ENCODE measurements around the gene PMFBP1.

Gene PMFBP1, protein sequence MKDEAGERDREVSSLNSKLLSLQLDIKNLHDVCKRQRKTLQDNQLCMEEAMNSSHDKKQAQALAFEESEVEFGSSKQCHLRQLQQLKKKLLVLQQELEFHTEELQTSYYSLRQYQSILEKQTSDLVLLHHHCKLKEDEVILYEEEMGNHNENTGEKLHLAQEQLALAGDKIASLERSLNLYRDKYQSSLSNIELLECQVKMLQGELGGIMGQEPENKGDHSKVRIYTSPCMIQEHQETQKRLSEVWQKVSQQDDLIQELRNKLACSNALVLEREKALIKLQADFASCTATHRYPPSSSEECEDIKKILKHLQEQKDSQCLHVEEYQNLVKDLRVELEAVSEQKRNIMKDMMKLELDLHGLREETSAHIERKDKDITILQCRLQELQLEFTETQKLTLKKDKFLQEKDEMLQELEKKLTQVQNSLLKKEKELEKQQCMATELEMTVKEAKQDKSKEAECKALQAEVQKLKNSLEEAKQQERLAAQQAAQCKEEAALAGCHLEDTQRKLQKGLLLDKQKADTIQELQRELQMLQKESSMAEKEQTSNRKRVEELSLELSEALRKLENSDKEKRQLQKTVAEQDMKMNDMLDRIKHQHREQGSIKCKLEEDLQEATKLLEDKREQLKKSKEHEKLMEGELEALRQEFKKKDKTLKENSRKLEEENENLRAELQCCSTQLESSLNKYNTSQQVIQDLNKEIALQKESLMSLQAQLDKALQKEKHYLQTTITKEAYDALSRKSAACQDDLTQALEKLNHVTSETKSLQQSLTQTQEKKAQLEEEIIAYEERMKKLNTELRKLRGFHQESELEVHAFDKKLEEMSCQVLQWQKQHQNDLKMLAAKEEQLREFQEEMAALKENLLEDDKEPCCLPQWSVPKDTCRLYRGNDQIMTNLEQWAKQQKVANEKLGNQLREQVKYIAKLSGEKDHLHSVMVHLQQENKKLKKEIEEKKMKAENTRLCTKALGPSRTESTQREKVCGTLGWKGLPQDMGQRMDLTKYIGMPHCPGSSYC

DNA sequence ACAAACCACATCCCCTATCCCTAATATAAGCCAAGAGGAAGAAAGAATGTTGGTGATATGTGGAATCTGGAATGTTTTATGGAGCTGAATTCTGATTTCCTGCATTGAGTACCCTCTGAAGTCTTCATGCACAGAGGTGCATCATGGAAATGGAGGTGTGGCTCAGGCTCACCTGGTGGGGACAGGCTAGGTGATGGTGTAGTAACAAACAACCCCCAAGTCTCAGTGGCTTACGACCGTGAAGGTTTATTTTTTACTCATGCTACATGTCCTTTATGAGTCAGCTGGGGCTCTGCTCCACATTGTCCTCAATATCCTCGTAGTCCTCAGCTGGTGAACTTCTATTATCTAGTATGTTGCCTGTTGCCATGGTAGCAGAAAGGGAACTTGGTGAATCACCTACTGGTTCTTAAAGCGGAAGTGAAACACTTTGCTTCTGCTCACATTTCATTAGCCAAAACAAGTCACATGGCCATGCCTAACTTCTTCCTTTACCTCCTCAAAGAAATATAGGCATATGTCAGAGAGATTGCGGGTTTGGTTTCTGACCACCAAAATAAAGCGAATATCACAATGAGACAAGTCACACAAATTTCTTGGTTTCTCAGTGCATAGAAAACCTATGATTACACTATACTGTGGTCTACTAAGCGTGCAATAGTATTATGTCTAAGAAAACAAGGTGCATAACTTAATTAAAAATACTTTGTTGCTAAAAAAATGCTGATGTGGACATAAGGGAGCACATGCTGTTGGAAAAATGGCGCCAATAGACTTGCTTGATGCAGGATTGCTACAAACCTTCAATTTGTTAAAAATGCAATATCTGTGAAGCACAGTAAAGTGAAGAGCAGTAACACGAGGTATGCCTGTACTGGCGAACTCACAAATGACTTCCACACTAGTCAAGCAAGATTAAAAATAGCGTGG lies at the start of gene PMFBP1:
PMFBP1 (minus strand) TSS at position 51 of the 930 bp plus-strand sequence. CDS start 947 bp downstream, outside the sequence.
- DNase-seq: peak; percentile 5 to 14
- no peak for TF ChIP-seq GATA1 (IDR thresholded peaks at IDR 0.05; ENCODE audit: low read depth, low read length)

DNA sequence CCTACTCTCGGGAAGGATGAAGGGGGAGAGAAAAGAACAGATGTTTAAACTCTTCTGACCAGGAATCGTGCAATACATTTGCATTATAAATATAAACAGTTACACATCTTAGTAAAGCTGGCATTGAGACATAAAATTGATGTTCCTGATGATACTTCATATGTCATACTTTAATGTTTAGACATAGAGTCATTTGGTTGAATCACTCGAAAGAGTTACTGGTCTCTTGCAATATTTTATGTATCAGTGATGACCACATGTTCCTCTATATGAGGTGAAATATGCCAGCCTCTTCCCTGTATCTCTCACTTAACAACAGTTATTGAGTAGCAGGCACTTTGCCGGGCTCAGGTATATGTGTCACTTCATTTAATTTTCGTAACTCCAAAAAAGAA lies 49.7 kb upstream of the PMFBP1 start:
- TF ChIP-seq GATA1 (IDR thresholded peaks at IDR 0.05; ENCODE audit: low read depth, low read length) (no peak), POLR2A (IDR thresholded peaks at IDR 0.05; ENCODE audit: low read length) (no peak)
- DNase-seq: no peak

DNA sequence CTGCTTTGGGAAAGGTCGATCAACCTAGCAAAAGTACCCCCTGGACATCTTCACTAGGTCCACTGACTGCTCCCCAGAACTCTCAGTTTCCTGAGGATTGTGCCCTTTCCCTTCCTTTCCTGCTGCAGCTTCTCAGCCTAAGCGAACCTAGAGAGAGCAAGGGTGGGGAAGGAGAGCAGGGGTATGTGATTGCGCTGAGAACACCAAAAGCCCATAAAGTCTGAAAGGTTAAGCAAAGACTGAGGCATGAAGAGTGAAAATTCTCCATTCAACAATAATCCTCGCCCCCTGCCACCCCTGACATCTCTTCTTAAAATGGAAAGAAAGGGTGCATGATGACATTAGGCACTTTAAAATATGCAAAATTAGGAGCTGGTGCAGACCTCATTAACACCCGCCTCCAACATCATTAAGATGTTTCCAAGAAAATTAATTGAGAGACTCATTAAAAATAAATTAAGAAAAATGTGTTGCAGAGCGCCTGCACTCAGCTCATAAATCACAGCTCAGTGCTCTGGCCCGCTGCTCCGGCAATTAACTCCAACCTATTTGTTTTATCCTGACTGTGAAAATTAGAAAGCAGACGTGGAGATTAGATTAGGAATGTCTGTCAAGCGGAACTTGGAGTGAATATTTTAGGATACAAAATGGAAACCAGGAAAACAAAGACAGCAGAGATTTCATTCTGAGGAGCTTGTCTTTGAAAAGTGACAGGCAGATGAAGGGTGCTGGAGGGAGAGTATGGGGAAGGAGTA lies 49.1 kb upstream of the PMFBP1 start:
- DNase-seq: no peak
- TF ChIP-seq GATA1 (IDR thresholded peaks at IDR 0.05; ENCODE audit: low read depth, low read length) (no peak), POLR2A (IDR thresholded peaks at IDR 0.05; ENCODE audit: low read length) (no peak)

DNA sequence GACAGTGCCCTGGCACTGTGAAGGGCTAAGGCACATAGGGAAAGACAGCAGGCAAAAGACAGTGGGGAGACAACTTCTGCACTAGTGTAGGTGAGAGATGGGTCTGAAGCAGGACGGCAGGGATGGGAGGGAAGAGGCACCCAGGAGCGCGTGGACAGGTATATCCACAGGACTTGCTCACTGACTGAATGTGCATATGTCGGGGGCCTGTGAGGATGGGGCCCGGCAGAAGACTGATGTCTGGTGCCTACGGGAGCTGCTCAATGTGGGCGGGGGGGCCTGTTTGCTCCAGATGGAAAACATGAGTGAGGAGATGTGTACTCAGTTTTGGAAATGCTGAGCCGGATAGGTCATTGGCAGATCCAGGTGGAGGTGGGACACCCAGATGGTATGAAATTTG lies 47.3 kb upstream of the PMFBP1 start:
- TF ChIP-seq POLR2A (IDR thresholded peaks at IDR 0.05; ENCODE audit: low read length) (no peak), GATA1 (IDR thresholded peaks at IDR 0.05; ENCODE audit: low read depth, low read length) (no peak)
- no peak for DNase-seq

DNA sequence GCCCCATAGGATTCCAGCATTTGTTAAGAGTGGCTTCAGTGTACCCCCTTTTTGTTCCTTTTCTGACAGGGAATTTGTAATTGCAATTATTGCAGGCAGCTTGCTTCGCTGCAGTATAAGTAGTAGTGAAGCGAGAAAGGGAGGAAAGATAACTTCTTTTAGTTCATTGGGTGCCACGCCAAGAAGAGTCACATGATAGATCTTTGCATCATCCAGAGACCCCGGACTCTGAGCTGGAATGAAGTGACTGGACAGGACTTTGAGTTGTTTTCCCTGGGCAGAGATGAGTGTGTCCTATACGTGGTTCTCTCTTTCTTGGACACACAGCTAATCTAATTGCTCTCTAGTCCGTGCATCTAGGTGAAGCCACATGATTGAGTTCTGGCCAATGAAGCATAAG lies 44.8 kb upstream of the PMFBP1 start:
- no peak for TF ChIP-seq POLR2A (IDR thresholded peaks at IDR 0.05; ENCODE audit: low read length)
- no peak for TF ChIP-seq GATA1 (IDR thresholded peaks at IDR 0.05; ENCODE audit: low read depth, low read length)

DNA sequence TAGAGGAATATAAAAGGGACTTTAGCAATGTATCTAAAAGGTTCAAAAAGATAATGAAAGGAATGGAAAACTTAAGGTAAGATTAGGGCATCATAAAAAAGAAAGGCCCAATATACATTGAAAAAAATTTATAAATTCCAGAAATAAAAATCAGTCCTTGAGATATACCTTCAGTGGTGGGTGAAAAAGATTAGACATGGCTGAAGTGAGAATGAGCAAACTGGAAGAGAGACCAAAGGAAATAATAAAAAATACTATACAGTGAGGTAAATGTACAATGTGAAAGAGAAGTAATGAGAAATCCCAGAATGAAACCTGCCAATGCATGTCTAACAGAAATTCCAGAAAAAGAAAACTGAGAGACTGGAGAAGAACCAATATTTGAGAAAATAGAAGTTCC lies 42.9 kb upstream of the PMFBP1 start:
- TF ChIP-seq GATA1 (IDR thresholded peaks at IDR 0.05; ENCODE audit: low read depth, low read length) (no peak), POLR2A (IDR thresholded peaks at IDR 0.05; ENCODE audit: low read length) (no peak)
- DNase-seq: no peak

More for the DNA sequence above, 44.8 kb upstream of the PMFBP1 start:
- no peak for DNase-seq

DNA sequence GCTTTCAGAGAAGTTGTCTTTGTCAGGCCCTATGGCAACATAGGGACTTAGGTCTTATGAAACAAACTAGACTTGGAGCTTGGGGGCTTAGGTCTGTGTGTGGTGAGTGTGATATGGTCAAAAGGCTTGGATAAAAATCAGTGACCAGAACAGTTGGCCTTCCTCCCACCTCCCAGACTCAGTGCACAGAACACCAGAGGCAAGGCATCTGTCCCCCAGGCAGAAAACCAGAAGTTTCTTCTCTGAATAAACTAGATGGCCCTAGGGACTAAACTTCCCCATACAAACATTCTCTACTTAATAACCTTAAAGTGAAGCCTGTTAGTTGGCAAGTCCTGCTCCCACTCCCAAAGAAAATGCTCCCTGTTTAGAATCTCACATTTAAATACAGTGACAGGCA lies 39.2 kb upstream of the PMFBP1 start:
- DNase-seq: no peak

DNA sequence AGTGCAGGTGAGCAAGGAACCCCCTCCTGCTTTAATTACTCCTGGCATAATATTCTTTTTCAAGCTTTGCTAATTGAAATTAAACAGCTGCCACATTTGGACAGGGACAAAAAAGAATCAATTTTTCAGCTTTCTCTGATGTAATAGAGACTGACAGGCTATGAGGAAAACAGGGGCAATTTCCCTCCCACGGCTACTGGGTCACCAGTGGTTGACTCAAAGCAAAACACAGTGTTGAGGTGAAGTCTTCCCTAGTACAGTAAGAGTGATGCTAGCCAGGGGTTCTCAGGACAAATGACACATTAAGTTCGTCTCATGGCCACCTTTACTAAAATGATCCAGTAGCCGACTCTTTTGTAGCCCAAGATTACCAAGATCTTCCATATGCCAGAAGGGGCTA lies 38.6 kb upstream of the PMFBP1 start:
- TF ChIP-seq POLR2A (IDR thresholded peaks at IDR 0.05; ENCODE audit: low read length) (no peak), GATA1 (IDR thresholded peaks at IDR 0.05; ENCODE audit: low read depth, low read length) (no peak)
- DNase-seq: no peak

More for the DNA sequence above, 39.2 kb upstream of the PMFBP1 start:
- TF ChIP-seq GATA1 (IDR thresholded peaks at IDR 0.05; ENCODE audit: low read depth, low read length) (no peak), POLR2A (IDR thresholded peaks at IDR 0.05; ENCODE audit: low read length) (no peak)

DNA sequence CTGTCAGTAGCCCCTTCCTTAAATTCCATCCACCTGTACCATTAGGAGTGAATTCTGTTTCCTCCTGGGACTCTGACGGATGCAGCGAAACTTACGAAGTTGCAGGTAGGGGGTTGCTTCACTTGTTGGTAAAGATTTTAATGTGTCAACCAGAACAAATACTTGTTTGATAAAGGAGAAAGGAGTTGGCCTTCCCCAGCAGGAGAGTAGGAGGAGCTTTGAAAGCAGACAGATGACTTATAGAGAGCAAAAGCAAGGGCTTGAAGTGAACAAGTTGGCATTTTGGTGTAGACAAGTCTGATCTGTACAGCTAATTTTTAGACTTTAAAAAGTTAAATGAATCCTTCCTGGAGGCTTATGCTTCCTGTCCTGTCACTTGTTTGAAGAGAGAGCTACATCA lies 38.1 kb upstream of the PMFBP1 start:
- no peak for TF ChIP-seq GATA1 (IDR thresholded peaks at IDR 0.05; ENCODE audit: low read depth, low read length)
- DNase-seq: no peak

DNA sequence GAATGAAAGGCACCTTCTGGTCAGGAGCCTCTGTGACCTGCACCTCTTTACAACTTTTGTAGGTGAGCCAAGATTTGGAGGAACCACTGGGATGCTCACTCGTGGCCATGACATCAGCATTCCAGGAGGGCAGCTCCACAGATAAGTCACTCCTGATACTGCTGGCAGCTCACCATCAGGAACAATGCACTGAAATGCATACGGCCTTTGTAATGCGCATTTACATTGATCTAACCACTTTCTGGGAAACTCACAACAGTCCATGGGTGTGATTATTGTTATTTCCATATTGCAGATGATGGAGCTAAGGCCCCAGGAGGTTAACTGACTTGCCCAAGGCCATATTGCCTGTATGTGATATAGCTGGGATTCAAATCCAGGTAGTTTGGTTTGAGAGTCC lies 34.3 kb upstream of the PMFBP1 start:
- DNase-seq: no peak
- TF ChIP-seq GATA1 (IDR thresholded peaks at IDR 0.05; ENCODE audit: low read depth, low read length) (no peak), POLR2A (IDR thresholded peaks at IDR 0.05; ENCODE audit: low read length) (no peak)

DNA sequence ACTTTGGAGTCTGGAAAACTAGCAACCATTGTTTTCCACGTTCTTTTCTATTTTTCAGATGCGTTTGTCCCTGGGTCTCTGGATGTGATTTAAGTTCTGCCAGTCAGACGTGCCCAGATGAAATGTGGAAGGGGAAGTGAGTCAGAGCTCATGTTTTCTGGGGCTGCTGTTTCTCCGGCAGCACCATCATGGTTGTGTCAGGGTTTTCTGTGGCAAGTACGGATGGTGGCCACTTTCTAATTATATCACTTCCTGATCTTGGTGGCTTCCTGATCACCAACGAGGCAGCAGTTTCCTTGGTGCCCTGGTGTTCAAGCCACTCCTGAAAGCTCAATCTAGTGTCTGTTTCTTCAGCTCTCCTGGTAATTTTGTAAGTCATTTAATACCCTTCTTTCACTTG lies 31.4 kb upstream of the PMFBP1 start:
- no peak for TF ChIP-seq GATA1 (IDR thresholded peaks at IDR 0.05; ENCODE audit: low read depth, low read length)
- no peak for TF ChIP-seq POLR2A (IDR thresholded peaks at IDR 0.05; ENCODE audit: low read length)
- DNase-seq: no peak

DNA sequence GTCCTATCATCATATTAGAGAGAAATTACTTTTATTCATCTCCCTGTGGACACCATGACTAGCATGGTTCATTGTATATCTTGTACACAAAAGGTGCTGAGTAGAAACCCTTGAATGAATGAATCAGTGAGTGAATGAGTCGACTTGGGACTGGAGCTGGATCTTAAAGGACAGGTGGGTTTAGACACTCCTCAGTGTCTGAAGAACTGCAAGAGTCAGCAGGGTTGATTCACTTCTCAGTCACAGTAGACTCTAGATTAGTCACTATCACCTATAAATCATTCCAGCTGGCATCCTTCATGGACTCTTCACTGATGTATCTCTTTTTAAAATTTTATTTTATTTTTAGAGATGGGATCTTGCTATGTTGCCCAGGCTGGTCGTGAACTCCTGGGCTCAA lies 30.1 kb upstream of the PMFBP1 start:
- TF ChIP-seq GATA1 (IDR thresholded peaks at IDR 0.05; ENCODE audit: low read depth, low read length): no peak
- TF ChIP-seq POLR2A (IDR thresholded peaks at IDR 0.05; ENCODE audit: low read length): no peak
- no peak for DNase-seq

DNA sequence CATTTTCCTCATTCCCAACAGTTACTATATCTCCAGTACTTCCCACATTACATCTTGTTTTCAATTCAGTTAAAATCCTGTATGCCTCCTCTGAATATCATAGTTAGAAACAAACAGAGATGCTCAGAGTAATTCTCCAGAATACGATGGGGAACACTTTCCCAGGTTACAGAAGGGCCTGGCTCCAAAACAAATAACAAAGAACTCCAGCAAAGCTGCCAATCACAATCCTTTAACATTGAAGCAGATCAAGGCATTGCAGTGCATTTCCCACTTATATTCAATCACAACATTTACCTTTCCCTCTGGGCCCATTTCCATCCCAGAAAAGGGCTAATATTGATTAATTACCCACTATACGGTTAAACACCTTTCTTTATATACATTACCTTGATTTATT lies 29.4 kb upstream of the PMFBP1 start:
- no peak for TF ChIP-seq GATA1 (IDR thresholded peaks at IDR 0.05; ENCODE audit: low read depth, low read length)
- no peak for TF ChIP-seq POLR2A (IDR thresholded peaks at IDR 0.05; ENCODE audit: low read length)
- no peak for DNase-seq

Data from erythroblast (primary cell).